WTC11 (cell line): Measurements from ENCODE around the gene EFHD1. TPM values are rescaled to one million over a fixed set of nuclear protein-coding genes. Genes with fewer than 3 reads are reported as not detected.

Source experiments
- ATAC-seq: fragments of 200-7000 bp; cut with Tn5 transposase; 2 replicates; pipeline ENCODE4 v1.10.0; 2021; ENCODE audit warnings: mild to moderate bottlenecking, moderate library complexity
- CTCF ChIA-PET: fragments of 300-600 bp; sonication (Branson Sonifier 250); formaldehyde crosslinking; loops from one replicate; lab custom pipeline; 2021; ENCODE audit warnings: antibody characterized with exemption; lab: Charles Lee
- POLR2A ChIA-PET: fragments of 350-600 bp; sonication (Branson Sonifier 250); formaldehyde crosslinking; loops from one replicate; lab custom pipeline; 2021; ENCODE audit warnings: antibody characterized with exemption; lab: Charles Lee
- DNase-seq: peaks from one replicate; pipeline ENCODE4 v3.0.0; 2021; ENCODE audit warnings: low spot score
- H3K27ac Mint-ChIP-seq: 2 replicates; pipeline ENCODE4 v1.8.0; 2021; ENCODE audit warnings: mixed read lengths
- H3K27me3 Mint-ChIP-seq: 2 replicates; pipeline ENCODE4 v1.8.0; 2021; ENCODE audit warnings: low read depth, mild to moderate bottlenecking, moderate library complexity, mixed read lengths
- H3K36me3 Mint-ChIP-seq: 2 replicates; pipeline ENCODE4 v1.8.0; 2021; ENCODE audit warnings: mixed read lengths
- H3K4me1 Mint-ChIP-seq: 2 replicates; pipeline ENCODE4 v1.8.0; 2022; ENCODE audit warnings: mixed read lengths
- H3K4me3 Mint-ChIP-seq: 2 replicates; pipeline ENCODE4 v1.8.0; 2021; ENCODE audit warnings: mild to moderate bottlenecking, moderate library complexity, mixed read lengths
- H3K9me3 Mint-ChIP-seq: 2 replicates; pipeline ENCODE4 v1.8.0; 2021; ENCODE audit warnings: mixed read lengths
- CTCF ChIP-seq: fragments of 200-600 bp; IDR thresholded peaks from 2 replicates; pipeline ENCODE4 v1.8.0; 2022; ENCODE audit warnings: antibody characterized with exemption
- ERG ChIP-seq: fragments of 250-450 bp; sonication (Bioruptor Pico); IDR thresholded peaks from 2 replicates; pipeline ENCODE4 v1.8.0; 2021; ENCODE audit warnings: mild to moderate bottlenecking
- FOXK1 ChIP-seq: sonication (generic); formaldehyde crosslinking; IDR thresholded peaks from 2 replicates; pipeline ENCODE4 v1.8.0; 2022; ENCODE audit warnings: mild to moderate bottlenecking, moderate library complexity, missing genetic modification reagents
- HMGXB4 ChIP-seq: sonication (generic); formaldehyde crosslinking; IDR thresholded peaks from 2 replicates; pipeline ENCODE4 v1.8.1; 2023; ENCODE audit warnings: mild to moderate bottlenecking, moderate library complexity, missing genetic modification reagents
- IRF1 ChIP-seq: sonication (generic); formaldehyde crosslinking; IDR thresholded peaks from 2 replicates; pipeline ENCODE4 v1.8.0; 2023; ENCODE audit warnings: missing genetic modification reagents
- MAX ChIP-seq: sonication (generic); formaldehyde crosslinking; IDR thresholded peaks from 2 replicates; pipeline ENCODE4 v1.8.0; 2022; ENCODE audit warnings: mild to moderate bottlenecking, missing genetic modification reagents
- MYBL2 ChIP-seq: sonication (generic); formaldehyde crosslinking; IDR thresholded peaks from 2 replicates; pipeline ENCODE4 v1.8.1; 2023; ENCODE audit warnings: mild to moderate bottlenecking, moderate library complexity, missing genetic modification reagents
- NR2C2 ChIP-seq: sonication (generic); formaldehyde crosslinking; IDR thresholded peaks from 2 replicates; pipeline ENCODE4 v1.8.0; 2022; ENCODE audit warnings: mild to moderate bottlenecking, missing genetic modification reagents
- RELA ChIP-seq: sonication (generic); formaldehyde crosslinking; IDR thresholded peaks from 2 replicates; pipeline ENCODE4 v1.8.1; 2022; ENCODE audit warnings: missing genetic modification reagents, mild to moderate bottlenecking, borderline replicate concordance
- SMAD3 ChIP-seq: sonication (generic); formaldehyde crosslinking; IDR thresholded peaks from 2 replicates; pipeline ENCODE4 v1.8.0; 2022; ENCODE audit warnings: missing genetic modification reagents, mild to moderate bottlenecking, borderline replicate concordance
- SP1 ChIP-seq: sonication (generic); formaldehyde crosslinking; conservative IDR thresholded peaks from 2 replicates; pipeline ENCODE4 v1.8.1; 2022; ENCODE audit warnings: missing genetic modification reagents
- TEAD4 ChIP-seq: sonication (generic); formaldehyde crosslinking; IDR thresholded peaks from 2 replicates; pipeline ENCODE4 v1.8.0; 2022; ENCODE audit warnings: mild to moderate bottlenecking, missing genetic modification reagents
- ZBTB43 ChIP-seq: sonication (generic); formaldehyde crosslinking; IDR thresholded peaks from 2 replicates; pipeline ENCODE4 v1.8.1; 2023; ENCODE audit warnings: mild to moderate bottlenecking, missing genetic modification reagents
- ZNF219 ChIP-seq: sonication (generic); formaldehyde crosslinking; IDR thresholded peaks from 2 replicates; pipeline ENCODE4 v1.8.0; 2023; ENCODE audit warnings: missing genetic modification reagents, mild to moderate bottlenecking, borderline replicate concordance
- ZNF396 ChIP-seq: fragments of 250-450 bp; sonication (Bioruptor Pico); IDR thresholded peaks from 2 replicates; pipeline ENCODE4 v1.8.0; 2021; ENCODE audit warnings: mild to moderate bottlenecking, moderate library complexity, borderline replicate concordance
- ZNF423 ChIP-seq: fragments of 250-450 bp; sonication (Bioruptor Pico); IDR thresholded peaks from 2 replicates; pipeline ENCODE4 v2.1.2; 2022; ENCODE audit warnings: mild to moderate bottlenecking, moderate library complexity
- ZSCAN18 ChIP-seq: fragments of 250-450 bp; sonication (Bioruptor Pico); IDR thresholded peaks from 2 replicates; pipeline ENCODE4 v2.1.2; 2022; ENCODE audit warnings: mild to moderate bottlenecking, moderate library complexity
- total RNA-seq: library from RNA; stranded (reverse); gene quantifications from 3 replicates; pipeline ENCODE4 v1.2.3, GENCODE V29; 2021

EFHD1 gene
- total RNA-seq, 1 experiment from 2014 or later: 6.1 TPM

- H3K27me3 Mint-ChIP-seq: no peaks in the 10 kb centered on the region
- H3K9me3 Mint-ChIP-seq: no peaks in the 10 kb centered on the region
- DNase-seq (no peak), ATAC-seq (no peak)
- no peak for TF ChIP-seq ZSCAN18 (CRISPR knock-in tag)
- TF ChIP-seq ZBTB43 (CRISPR knock-in tag): no peak
- no peak overlapping the region for H3K4me3 Mint-ChIP-seq
- no peak overlapping the region for H3K27ac Mint-ChIP-seq
- no peaks in the 10 kb centered on the region for H3K36me3 Mint-ChIP-seq
- ChIA-PET POLR2A (no interaction called here), CTCF (interaction anchor here (0.6 to 2.8 kb wide), 3 partner anchors 24 to 60 kb away, joined by 3 to 19 read pairs (median 14); partner anchors contain the start of gene EFHD1)
- H3K4me1 Mint-ChIP-seq: no peaks in the 10 kb centered on the region
These were observed 23.8 kb upstream of the EFHD1 start for GRCh38 chr2:232609607-232610006.

- ATAC-seq (no peak), DNase-seq (no peak)
- H3K9me3 Mint-ChIP-seq: no peaks in the 10 kb centered on the region
- ChIA-PET POLR2A (no interaction called here), CTCF (interaction anchor here (0.6 to 2.8 kb wide), 4 partner anchors 20 to 59 kb away, joined by 3 to 19 read pairs (median 10); partner anchors contain the start of gene EFHD1)
- no peaks in the 10 kb centered on the region for H3K36me3 Mint-ChIP-seq
- H3K27me3 Mint-ChIP-seq: no peaks in the 10 kb centered on the region
- H3K27ac Mint-ChIP-seq: no peak overlapping the region
- no peak overlapping the region for H3K4me3 Mint-ChIP-seq
- TF ChIP-seq ZNF219 (CRISPR knock-in tag) (no peak), TEAD4 (CRISPR knock-in tag) (no peak), CTCF (no peak), IRF1 (CRISPR knock-in tag) (no peak), SMAD3 (CRISPR knock-in tag) (no peak), NR2C2 (CRISPR knock-in tag) (no peak), ZNF423 (no peak), ZNF396 (CRISPR knock-in tag) (no peak)
- H3K4me1 Mint-ChIP-seq: no peaks in the 10 kb centered on the region
These were observed 23.3 kb upstream of the EFHD1 start for GRCh38 chr2:232610081-232610480.

GRCh38 chr2:232611061-232611460 is 22.3 kb upstream of the EFHD1 start:
- Mint-ChIP-seq H3K9me3 (no peaks in the 10 kb centered on the region), H3K27me3 (no peaks in the 10 kb centered on the region), H3K27ac (no peak overlapping the region), H3K4me3 (no peak overlapping the region), H3K36me3 (no peaks in the 10 kb centered on the region), H3K4me1 (no peaks in the 10 kb centered on the region)
- no peak for DNase-seq
- ATAC-seq: no peak
- no peak for TF ChIP-seq RELA (CRISPR knock-in tag)
- POLR2A ChIA-PET: no interaction called here
- CTCF ChIA-PET: interaction anchor here (0.6 to 2.8 kb wide), 13 partner anchors 9 to 118 kb away, joined by 3 to 19 read pairs (median 4); partner anchors contain the start of gene EFHD1

- peak; percentile 79 for ATAC-seq
- Mint-ChIP-seq H3K27ac (no peak overlapping the region), H3K9me3 (no peaks in the 10 kb centered on the region), H3K27me3 (no peaks in the 10 kb centered on the region), H3K36me3 (no peaks in the 10 kb centered on the region), H3K4me1 (no peaks in the 10 kb centered on the region), H3K4me3 (no peak overlapping the region)
- ChIA-PET CTCF (interaction anchor here (0.6 to 2.8 kb wide), 14 partner anchors 8 to 117 kb away, joined by 3 to 19 read pairs (median 4); partner anchors contain the start of gene EFHD1), POLR2A (no interaction called here)
- peak; percentile 86 for DNase-seq
- TF ChIP-seq FOXK1 (CRISPR knock-in tag) (no peak), CTCF (peak; percentile 86), MYBL2 (no peak), ERG (CRISPR knock-in tag) (no peak), SP1 (CRISPR knock-in tag) (no peak), HMGXB4 (CRISPR knock-in tag) (0 out of 2 replicates have a peak, but pooled peaks have one; percentile 37), MAX (no peak)
These were observed 21.7 kb upstream of the EFHD1 start for GRCh38 chr2:232611559-232612218.
